ENCODE measurements around the gene SPATA45.

The SPATA45 gene

DNA sequence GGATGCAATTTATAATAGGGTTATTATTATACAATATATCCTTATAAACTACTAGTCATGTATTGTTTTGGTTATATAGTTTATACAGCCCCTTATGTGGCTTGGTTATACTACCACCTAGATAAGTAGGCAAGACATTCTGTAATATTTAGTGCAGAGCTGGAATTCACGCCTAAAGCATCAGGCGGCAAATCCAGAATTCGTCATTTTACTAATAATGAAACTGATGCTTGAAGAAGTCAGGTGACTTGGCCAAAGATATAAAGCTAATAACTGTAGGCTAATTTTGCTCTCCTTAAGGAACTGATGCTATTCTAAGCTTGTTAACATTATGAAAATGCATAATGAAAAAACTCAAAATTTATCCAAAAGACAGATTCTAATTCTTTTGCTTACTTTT lies 66.7 kb downstream of the SPATA45 start:
- DNase-seq (ENCODE audit: low read depth in 2 of 2): no peak

Measured in fibroblast of skin of left biceps (primary cell).